Placental pericyte (primary cell): Measurements from ENCODE around the gene LRRC63. TPM values are rescaled to one million over a fixed set of nuclear protein-coding genes. Genes with fewer than 3 reads are reported as not detected.

Source experiments
- small RNA-seq: library from RNA; depleted of rRNA; stranded (forward); fragments of <200 nt; gene quantifications from one replicate; pipeline ENCODE3, GENCODE V24; 2012; ENCODE audit warnings: low replicate concordance
- total RNA-seq: library from RNA; depleted of rRNA; stranded (reverse); fragments of >200 nt; gene quantifications from 2 replicates; pipeline ENCODE4 v1.2.3, GENCODE V29; 2012

Gene LRRC63, protein sequence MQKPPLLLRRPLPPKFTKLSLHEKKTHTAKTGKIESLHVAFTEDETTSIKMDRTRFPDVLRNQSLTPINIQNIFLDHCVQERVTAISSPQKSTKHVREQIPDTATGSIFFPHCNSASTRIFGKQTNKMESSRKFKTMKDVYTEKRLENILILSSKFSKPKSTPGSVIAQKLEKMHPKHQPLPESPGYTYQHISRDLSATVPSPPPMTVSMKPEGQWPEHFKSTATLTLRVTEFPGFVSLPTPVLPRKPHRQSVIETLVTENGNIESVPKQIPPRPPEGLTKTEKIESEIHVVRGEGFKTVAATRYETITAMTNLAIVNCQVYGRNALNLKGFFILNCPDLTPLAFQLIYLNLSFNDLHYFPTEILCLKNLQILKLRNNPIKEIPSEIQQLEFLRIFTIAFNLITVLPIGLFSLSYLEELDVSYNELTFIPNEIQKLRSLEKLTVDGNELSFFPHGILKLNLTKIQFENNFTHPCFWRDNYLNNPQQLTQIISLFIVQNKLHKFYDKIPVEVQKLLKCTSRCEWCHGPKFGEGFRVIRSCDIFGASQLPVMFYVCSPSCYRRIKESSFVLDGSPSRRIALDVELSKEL
- total RNA-seq = not detected in 2 replicates

DNA sequence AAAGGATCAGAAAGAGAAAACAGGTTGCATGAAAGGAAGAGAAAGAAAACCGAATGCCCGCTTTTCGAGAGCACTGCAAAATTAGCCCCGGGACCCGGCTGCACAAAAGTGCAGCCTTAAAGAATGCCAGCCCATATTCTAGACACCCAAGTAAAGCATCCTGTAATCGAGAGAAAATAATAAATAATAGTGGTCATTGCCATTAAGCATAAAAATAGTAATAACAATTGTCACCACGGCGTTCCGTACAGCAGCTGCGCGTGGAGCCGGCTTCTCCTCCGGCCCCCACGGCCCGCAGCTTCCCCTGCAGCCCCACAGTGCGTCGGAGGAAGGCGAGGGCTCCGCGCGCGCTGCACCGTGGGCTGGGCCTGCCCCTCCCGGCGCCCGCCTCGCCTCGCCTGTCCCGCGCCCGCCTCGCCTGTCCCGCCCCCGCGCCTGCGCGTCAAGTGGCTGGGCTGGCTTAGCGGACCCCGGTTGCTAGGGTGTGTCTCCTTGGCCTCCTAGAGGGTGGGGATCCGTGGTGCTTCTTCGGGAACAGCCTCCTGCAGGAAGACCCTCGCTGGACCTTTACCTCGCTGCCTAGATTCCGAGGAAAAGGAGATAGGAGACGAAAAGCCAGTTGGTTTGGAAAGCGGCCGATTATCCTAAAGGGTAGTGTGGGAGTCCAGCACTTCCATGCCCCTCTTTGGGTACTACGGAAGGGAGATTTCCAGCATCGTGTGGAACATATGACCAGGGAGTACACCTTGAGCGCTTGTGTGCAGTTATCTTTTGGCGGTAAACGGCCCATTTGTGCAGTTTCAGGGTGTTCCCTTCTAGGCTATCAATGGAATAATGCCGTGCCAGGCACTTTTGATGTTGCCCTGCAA is at the start of gene LRRC63:
Gene LRRC63, plus strand, starts transcription at position 446 of the 869 bp plus-strand sequence. CDS start 1,107 bp downstream, outside the sequence.

DNA sequence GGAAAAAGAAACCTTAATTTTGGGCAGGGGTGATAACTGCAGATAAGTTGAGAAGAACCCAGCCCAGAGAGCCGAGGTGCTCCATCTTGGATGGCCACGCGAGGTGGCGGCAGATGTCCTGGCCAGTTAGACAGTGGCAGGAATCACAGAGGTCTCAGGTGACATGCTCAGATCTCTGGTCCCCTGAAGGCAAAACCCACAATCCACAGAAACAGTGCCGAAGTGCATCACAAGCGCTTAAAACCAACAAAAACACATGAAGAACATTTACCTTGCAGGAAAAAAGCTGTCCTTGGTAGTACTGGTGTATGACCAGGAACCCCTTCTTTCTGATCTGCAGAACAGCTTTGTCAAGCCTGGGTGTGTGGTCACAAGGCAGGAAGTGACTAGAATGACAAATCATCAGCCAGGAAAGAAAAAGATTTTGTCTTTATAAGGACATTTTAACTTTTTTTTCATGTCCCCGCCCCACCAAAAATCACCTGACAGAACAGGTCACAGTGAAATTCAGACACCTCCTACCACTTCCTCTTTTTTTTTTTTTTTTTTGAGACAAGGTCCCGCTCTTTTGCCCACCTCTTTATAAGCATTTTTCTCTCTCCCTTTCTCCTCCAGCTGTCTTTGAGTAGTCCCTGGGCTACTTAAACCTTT is 29.8 kb upstream of the LRRC63 start, which contains the start of gene LCP1:
Gene LCP1, minus strand, starts transcription at position 338 of the 651 bp plus-strand sequence. CDS start 22,515 bp downstream, outside the sequence.

Small RNAs within 50 kb of the gene (small RNA-seq; reads per million reads assigned to genes)
- gene RN7SKP5 (not detected), gene RN7SL288P (not detected)

Other genes starting within 250 kb of the LRRC63 start
- 15.1 and 17.5 TPM in 2 replicates for gene ZC3H13, start 159.2 kb upstream of the LRRC63 start, total RNA-seq
- not detected in 2 replicates for gene CPB2, start 106.9 kb upstream of the LRRC63 start, total RNA-seq
- gene LCP1, start 29.8 kb upstream of the LRRC63 start, total RNA-seq = 4.8 and 43.2 TPM in 2 replicates
- gene RUBCNL, start 175.3 kb downstream of the LRRC63 start, total RNA-seq = under 0.01 and 0.57 TPM in 2 replicates